GM04504 (cell line): Measurements from ENCODE around the gene BCL2L15.

ENCODE experiments used
- DNase-seq: peaks from one replicate; pipeline ENCODE4 v3.0.0-alpha.2; 2012; ENCODE audit warnings: low read depth

BCL2L15 gene

GRCh38 chr1:113905435-113905861 is 18.1 kb upstream of the BCL2L15 start:
- no peak for DNase-seq

GRCh38 chr1:113904674-113905434 is 17.5 kb upstream of the BCL2L15 start, which contains the start of the genes AP4B1 and DCLRE1B:
AP4B1 (minus strand) TSS chr1:113904799; CDS start chr1:113904717, 82 bp downstream.
DCLRE1B (plus strand) TSS chr1:113905326; CDS start chr1:113905587, 261 bp downstream.
- DNase-seq: peak; percentile 100

GRCh38 chr1:113904293-113904673 is 16.9 kb upstream of the BCL2L15 start:
- DNase-seq: no peak

- no peak for DNase-seq
Observed at GRCh38 chr1:113903501-113904292, 16.3 kb upstream of the BCL2L15 start.

GRCh38 chr1:113901191-113901590 is 13.8 kb upstream of the BCL2L15 start:
- DNase-seq: no peak

GRCh38 chr1:113899111-113899510 is 11.7 kb upstream of the BCL2L15 start:
- no peak for DNase-seq

- no peak for DNase-seq
Observed at GRCh38 chr1:113898241-113898814, 10.9 kb upstream of the BCL2L15 start.

GRCh38 chr1:113895961-113896360 is 8.6 kb upstream of the BCL2L15 start:
- DNase-seq: no peak

- no peak for DNase-seq
Observed at GRCh38 chr1:113895098-113895497, 7.7 kb upstream of the BCL2L15 start.

- no peak for DNase-seq
Observed at GRCh38 chr1:113893267-113893666, 5.9 kb upstream of the BCL2L15 start.

- DNase-seq: no peak
Observed at GRCh38 chr1:113891631-113892220, 4.3 kb upstream of the BCL2L15 start.

GRCh38 chr1:113890816-113891215 is 3.4 kb upstream of the BCL2L15 start:
- DNase-seq: no peak

- DNase-seq: no peak
Observed at GRCh38 chr1:113886417-113887401, 672 bp downstream of the BCL2L15 start.

GRCh38 chr1:113881661-113882060 is 5.7 kb downstream of the BCL2L15 start:
- DNase-seq: no peak

GRCh38 chr1:113879739-113880038 is 7.7 kb downstream of the BCL2L15 start:
- DNase-seq: no peak

- DNase-seq: no peak
Observed at GRCh38 chr1:113876176-113876575, 11.2 kb downstream of the BCL2L15 start.

- no peak for DNase-seq
Observed at GRCh38 chr1:113875714-113876113, 11.7 kb downstream of the BCL2L15 start.

GRCh38 chr1:113874012-113874879 is 13.1 kb downstream of the BCL2L15 start:
- DNase-seq: no peak

- DNase-seq: no peak
Observed at GRCh38 chr1:113872219-113872935, 15.0 kb downstream of the BCL2L15 start.
